ENCODE results near the gene RAB3GAP2. TPM values are rescaled to one million over a fixed set of nuclear protein-coding genes. Genes with fewer than 3 reads are reported as not detected.

The RAB3GAP2 gene
- total and polyA plus RNA-seq, 8 donors = 34.9 to 43.8 (median 36.2) TPM

DNA sequence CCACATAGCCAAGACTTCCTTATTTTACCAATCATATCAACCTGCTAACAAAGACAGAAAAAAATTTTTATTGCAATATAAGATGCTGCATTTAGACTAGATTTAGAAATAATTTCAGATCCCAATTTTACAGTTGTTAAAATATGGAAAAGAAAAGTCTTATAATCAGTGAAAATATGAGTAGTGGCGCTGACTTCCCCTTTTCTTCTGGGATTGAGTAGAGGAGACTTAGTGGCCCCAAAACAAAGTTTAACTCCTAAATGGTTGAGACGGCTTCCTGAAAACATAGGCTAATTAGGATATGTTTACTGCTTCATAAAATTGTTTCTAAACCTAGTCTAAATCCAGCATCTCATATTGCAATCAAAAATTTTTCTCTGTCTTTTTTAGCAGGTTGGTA is 68.4 kb downstream of the RAB3GAP2 start:
- H3K9me3 ChIP-seq = no peaks in the 10 kb centered on the region
- ATAC-seq (no peak), DNase-seq (no peak)
- H3K4me1 ChIP-seq = no peaks in the 10 kb centered on the region
- H3K27me3 ChIP-seq = no peaks in the 10 kb centered on the region
- TF ChIP-seq, protein P1, sequence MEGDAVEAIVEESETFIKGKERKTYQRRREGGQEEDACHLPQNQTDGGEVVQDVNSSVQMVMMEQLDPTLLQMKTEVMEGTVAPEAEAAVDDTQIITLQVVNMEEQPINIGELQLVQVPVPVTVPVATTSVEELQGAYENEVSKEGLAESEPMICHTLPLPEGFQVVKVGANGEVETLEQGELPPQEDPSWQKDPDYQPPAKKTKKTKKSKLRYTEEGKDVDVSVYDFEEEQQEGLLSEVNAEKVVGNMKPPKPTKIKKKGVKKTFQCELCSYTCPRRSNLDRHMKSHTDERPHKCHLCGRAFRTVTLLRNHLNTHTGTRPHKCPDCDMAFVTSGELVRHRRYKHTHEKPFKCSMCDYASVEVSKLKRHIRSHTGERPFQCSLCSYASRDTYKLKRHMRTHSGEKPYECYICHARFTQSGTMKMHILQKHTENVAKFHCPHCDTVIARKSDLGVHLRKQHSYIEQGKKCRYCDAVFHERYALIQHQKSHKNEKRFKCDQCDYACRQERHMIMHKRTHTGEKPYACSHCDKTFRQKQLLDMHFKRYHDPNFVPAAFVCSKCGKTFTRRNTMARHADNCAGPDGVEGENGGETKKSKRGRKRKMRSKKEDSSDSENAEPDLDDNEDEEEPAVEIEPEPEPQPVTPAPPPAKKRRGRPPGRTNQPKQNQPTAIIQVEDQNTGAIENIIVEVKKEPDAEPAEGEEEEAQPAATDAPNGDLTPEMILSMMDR (IDR thresholded peaks at IDR 0.05) = no peak
- intact Hi-C loops (cut with DNase I) = no loop called here
- peaks cover 0 to 81% of the 10 kb centered on the region in 2 donors for H3K36me3 ChIP-seq
- H3K4me3 ChIP-seq = no peak overlapping the region
- H3K27ac ChIP-seq = no peak overlapping the region

- DNase-seq (no peak), ATAC-seq (no peak)
- TF ChIP-seq, protein P1 (IDR thresholded peaks at IDR 0.05) = no peak
- Histone ChIP-seq H3K4me1 (no peaks in the 10 kb centered on the region), H3K27me3 (no peaks in the 10 kb centered on the region), H3K4me3 (no peak overlapping the region), H3K9me3 (no peaks in the 10 kb centered on the region), H3K27ac (no peak overlapping the region), H3K36me3 (peaks cover 0 to 74% of the 10 kb centered on the region in 2 donors)
- intact Hi-C loops (cut with DNase I) = no loop called here
These were observed 73.9 kb downstream of the RAB3GAP2 start for GRCh38 chr1:220198186-220199005.

DNA sequence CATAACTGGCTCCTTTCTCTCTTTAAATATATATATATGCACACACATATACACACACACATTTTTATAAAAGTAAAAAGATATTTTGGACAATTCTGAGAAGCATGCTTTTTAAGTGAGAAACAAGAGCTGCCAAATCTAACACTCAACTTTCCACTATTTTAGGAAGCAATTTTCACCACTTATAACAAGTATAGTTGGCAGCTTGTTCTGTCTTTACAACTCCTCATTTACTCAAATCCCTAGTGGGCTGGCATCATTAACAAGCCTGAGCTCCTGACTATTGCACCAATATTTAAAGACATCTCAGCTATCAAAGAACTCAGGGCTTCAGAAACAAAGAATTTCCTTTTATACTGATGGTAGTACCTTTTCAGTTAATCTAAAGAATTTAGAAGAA is 76.6 kb downstream of the RAB3GAP2 start:
- ATAC-seq (peak; percentile 24), DNase-seq (no peak)
- Histone ChIP-seq H3K9me3 (no peaks in the 10 kb centered on the region), H3K4me1 (no peaks in the 10 kb centered on the region), H3K27me3 (no peaks in the 10 kb centered on the region), H3K27ac (no peak overlapping the region), H3K36me3 (peaks cover 4 to 80% of the 10 kb centered on the region in 2 donors), H3K4me3 (no peak overlapping the region)
- intact Hi-C loops (cut with DNase I) = no loop called here
- TF ChIP-seq, protein P1 (IDR thresholded peaks at IDR 0.05) = no peak

DNA sequence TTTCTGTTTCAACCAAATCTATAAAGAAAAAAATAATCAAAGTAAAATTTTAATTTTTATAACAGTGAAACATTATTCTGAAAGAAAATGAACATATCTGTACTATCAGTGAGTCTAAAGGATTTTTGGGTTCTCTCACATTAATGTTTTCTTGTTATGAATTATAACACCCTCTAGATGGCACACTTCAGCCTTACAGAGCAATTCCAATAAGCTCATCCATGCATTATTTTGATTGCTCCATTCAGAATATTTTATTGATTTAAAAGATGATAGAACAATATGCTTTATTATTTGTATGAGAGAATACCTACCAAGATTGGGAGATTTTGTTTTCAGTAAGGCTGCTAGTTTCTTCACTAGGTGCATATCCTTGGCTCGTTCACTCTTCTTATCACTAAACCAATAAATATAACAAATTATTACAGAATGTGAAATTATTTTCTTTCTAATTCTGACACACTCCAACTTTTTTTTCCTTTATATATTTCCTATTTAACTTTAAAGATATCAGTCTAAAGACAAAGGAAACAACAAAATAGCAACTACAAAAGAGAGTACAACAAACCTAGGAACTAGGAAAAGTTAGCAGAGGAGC is 82.4 kb downstream of the RAB3GAP2 start:
- intact Hi-C loops (cut with DNase I) = no loop called here
- TF ChIP-seq, protein P1 (IDR thresholded peaks at IDR 0.05) = peak in 1 of 2 donors; percentile 26
- peaks cover 4 to 78% of the 10 kb centered on the region in 2 donors for H3K36me3 ChIP-seq
- no peak overlapping the region for H3K4me3 ChIP-seq
- DNase-seq (peak in 2 of 4 donors; percentile 12 to 22), ATAC-seq (no peak)
- H3K9me3 ChIP-seq = no peaks in the 10 kb centered on the region
- no peaks in the 10 kb centered on the region for H3K4me1 ChIP-seq
- H3K27me3 ChIP-seq = no peaks in the 10 kb centered on the region
- no peak overlapping the region for H3K27ac ChIP-seq

- Histone ChIP-seq H3K27ac (no peak overlapping the region), H3K9me3 (no peaks in the 10 kb centered on the region), H3K4me1 (no peaks in the 10 kb centered on the region), H3K4me3 (no peak overlapping the region), H3K36me3 (peaks cover 4 to 65% of the 10 kb centered on the region in 2 donors), H3K27me3 (no peaks in the 10 kb centered on the region)
- intact Hi-C loops (cut with DNase I) = no loop called here
- TF ChIP-seq, protein P1 (IDR thresholded peaks at IDR 0.05) = no peak
- DNase-seq = no peak
- no peak for ATAC-seq
These were observed 83.7 kb downstream of the RAB3GAP2 start for GRCh38 chr1:220188538-220188937.
